NCI-H146 treated with DMSO at 0.1 percent for 48 hours (cell line): ENCODE measurements around the gene TMEM232.

Experiments used
- DNase-seq: peaks from one replicate; lab custom pipeline; 2025; ENCODE audit not compliant: unreplicated experiment; lab: John Stamatoyannopoulos, UW

The TMEM232 gene

GRCh38 chr5:110525762-110526161, 200.7 kb downstream of the TMEM232 start:
- DNase-seq, result no peak

- no peak for DNase-seq
Measured at GRCh38 chr5:110517396-110517795, 209.1 kb downstream of the TMEM232 start.

GRCh38 chr5:110514030-110514429, 212.4 kb downstream of the TMEM232 start:
- DNase-seq, result no peak

- DNase-seq, result no peak
Measured at GRCh38 chr5:110512266-110512665, 214.2 kb downstream of the TMEM232 start.

- DNase-seq, result no peak
Measured at GRCh38 chr5:110510146-110510545, 216.3 kb downstream of the TMEM232 start.

GRCh38 chr5:110507972-110508371, 218.5 kb downstream of the TMEM232 start:
- DNase-seq, result no peak

GRCh38 chr5:110506378-110506777, 220.1 kb downstream of the TMEM232 start:
- DNase-seq, result no peak

- no peak for DNase-seq
Measured at GRCh38 chr5:110496276-110496675, 230.2 kb downstream of the TMEM232 start.

GRCh38 chr5:110492446-110492845, 234.0 kb downstream of the TMEM232 start:
- DNase-seq, result no peak

- no peak for DNase-seq
Measured at GRCh38 chr5:110478895-110479294, 247.6 kb downstream of the TMEM232 start.

- no peak for DNase-seq
Measured at GRCh38 chr5:110477911-110478310, 248.6 kb downstream of the TMEM232 start.

GRCh38 chr5:110476164-110476563, 250.3 kb downstream of the TMEM232 start:
- no peak for DNase-seq

- DNase-seq, result no peak
Measured at GRCh38 chr5:110475529-110475928, 250.9 kb downstream of the TMEM232 start.

- no peak for DNase-seq
Measured at GRCh38 chr5:110469486-110469885, 257.0 kb downstream of the TMEM232 start.

GRCh38 chr5:110463106-110463505, 263.4 kb downstream of the TMEM232 start:
- no peak for DNase-seq

- DNase-seq, result no peak
Measured at GRCh38 chr5:110460837-110461236, 265.6 kb downstream of the TMEM232 start.

GRCh38 chr5:110458313-110458712, 268.2 kb downstream of the TMEM232 start:
- DNase-seq, result no peak

GRCh38 chr5:110442856-110443255, 283.6 kb downstream of the TMEM232 start:
- no peak for DNase-seq

GRCh38 chr5:110441035-110441434, 285.4 kb downstream of the TMEM232 start:
- DNase-seq, result no peak

GRCh38 chr5:110440058-110440457, 286.4 kb downstream of the TMEM232 start:
- no peak for DNase-seq

- no peak for DNase-seq
Measured at GRCh38 chr5:110439296-110439695, 287.2 kb downstream of the TMEM232 start.

- DNase-seq, result no peak
Measured at GRCh38 chr5:110435207-110435606, 291.3 kb downstream of the TMEM232 start.

- no peak for DNase-seq
Measured at GRCh38 chr5:110431603-110432002, 294.9 kb downstream of the TMEM232 start.

GRCh38 chr5:110414360-110414759, 312.1 kb downstream of the TMEM232 start:
- no peak for DNase-seq
